ENCODE data around the gene KLHDC4.

Gene KLHDC4

DNA sequence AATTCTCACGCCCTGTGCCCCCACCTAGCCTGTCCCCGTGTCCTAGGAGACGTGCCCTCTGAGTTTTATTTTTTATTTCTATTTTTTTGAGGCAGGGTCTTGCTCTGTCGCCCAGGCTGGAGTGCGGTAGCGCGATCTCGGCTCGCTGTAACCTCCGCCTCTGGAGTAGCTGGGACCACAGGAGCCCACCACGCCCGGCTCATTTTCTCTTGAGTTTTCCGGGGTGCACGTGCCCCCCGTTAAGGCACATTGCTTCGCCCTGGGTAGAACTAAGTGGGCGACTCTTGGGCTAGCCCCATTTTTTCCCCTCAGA, 655 bp upstream of the KLHDC4 start:
- no peak for TF ChIP-seq POLR2A (IDR thresholded peaks at IDR 0.05; ENCODE audit: low read depth, low read length)
- DNase-seq (ENCODE audit: insufficient read length, low spot score) (no peak), FAIRE-seq (no peak)

DNA sequence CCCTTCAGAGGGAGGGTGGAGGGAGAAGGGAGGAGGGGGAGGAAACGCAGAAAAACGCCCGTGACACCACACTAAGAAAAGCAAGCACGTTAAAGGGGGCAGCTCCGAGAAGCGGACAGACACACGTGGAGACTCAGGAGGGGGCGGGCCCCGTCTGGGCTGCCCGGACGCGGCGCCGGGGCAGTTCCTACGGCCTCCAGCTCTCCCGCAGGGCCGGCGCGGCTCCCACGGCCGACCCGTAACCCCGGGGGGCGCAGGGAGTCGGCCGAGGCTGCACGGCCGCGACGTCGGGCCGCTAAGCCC, 362 bp downstream of the KLHDC4 start:
- TF ChIP-seq POLR2A (IDR thresholded peaks at IDR 0.05; ENCODE audit: low read depth, low read length): no peak
- FAIRE-seq (no peak), DNase-seq (ENCODE audit: insufficient read length, low spot score) (peak; percentile 35)

DNA sequence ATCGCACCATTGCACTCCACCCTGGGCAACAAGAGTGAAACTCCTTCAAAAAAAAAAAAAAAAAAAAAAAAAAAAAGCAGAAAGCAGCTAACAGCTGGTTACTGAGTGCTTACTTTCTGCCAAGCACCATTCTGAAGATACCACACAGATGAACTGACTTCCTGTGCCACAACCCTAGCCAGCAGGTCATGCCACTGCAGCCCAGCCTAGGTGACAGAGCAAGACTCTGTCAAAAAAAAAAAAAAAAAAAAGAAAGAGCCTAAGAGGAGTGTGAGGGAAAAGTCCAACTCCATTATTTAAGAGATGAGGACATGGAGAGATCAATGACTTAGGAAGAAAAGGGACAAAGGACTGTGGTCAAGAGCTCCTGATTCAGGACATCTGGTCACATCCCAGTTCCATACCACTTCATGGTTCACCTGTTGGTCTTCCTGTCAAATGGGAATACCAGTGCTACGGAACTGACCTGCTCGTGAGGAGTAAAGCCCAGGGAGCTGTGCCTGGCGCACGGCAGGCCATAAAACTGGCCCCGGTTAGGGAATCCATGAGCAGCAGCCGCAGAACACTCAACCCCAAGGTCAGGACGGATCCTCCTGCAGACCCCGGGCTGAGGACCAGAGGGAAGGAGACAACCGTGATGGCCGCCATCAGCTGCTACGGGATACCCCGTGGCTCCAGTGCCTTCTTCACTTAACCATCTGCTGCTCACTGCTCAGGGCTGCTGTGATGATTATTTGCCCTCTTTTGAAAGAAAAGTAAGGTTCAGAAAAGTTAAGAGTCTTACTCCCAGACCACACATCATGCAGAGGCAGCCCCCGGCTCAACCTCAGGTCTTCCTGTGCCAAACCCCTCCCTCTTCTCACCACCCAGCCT, 950 bp downstream of the KLHDC4 start:
- DNase-seq (ENCODE audit: insufficient read length, low spot score) (no peak), FAIRE-seq (no peak)
- no peak for TF ChIP-seq POLR2A (IDR thresholded peaks at IDR 0.05; ENCODE audit: low read depth, low read length)

DNA sequence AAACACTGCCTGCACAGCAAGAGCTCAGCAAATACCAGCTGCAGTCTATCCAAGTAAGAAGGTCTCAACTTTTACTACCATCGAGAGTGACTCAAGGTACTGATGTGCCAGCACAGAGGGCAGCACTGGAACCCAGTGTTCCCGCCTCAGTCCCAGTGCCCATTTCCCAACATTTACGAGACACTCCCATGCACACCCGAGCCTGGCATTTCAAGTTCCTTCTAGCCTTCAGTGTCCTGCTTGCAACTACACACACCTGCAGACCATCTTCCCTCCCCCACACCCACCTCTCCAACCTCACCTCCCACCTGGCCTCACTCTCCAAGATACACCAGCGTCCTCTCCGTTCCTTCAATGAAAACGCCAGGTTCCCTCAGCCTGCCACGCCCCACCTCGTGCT, 3.2 kb downstream of the KLHDC4 start:
- no peak for DNase-seq (ENCODE audit: insufficient read length, low spot score)
- no peak for FAIRE-seq
- TF ChIP-seq POLR2A (IDR thresholded peaks at IDR 0.05; ENCODE audit: low read depth, low read length): no peak

DNA sequence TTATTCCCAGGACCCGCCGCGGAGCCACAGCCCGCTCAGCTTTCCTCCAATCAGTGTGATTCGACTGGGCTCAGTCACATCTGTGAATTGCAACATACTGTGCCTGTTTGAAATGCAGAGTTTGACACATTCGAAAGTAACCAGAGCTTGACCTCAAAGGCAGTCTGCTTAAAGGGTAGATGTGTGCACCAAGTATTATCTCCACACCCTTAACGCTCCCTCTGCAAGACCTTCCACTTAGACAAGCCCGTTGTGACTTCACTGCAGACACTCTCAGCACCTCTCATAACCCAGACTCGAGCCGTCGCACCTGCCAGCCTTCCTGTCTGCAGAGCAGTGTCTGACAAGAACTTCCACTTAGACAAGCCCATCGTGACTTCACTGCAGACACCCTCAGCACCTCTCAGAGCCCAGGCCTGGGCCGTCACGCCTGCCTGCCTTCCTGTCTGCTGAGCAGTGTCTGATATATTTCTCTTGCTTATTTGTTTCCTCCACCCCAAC, 3.7 kb downstream of the KLHDC4 start:
- FAIRE-seq: no peak

DNA sequence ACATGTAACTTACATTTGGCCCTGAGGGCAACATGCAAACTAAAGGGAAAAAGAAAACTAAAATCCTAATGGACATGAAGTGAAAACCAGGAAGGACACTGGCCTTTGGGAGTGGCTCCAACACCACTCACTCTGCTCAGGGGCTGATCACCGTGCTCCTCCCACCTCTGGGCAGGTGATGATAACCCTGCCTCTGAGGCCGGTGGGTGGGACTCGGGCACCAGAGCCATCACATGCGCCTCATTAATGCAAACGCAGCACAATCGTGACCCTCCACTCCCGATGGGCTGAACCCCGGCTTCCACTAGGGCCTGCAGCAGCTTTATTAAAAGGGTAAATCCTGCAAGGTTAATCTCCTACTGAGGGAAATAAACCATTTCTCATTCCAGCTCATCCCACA, 4.7 kb downstream of the KLHDC4 start:
- DNase-seq (ENCODE audit: insufficient read length, low spot score) (no peak), FAIRE-seq (no peak)
- no peak for TF ChIP-seq POLR2A (IDR thresholded peaks at IDR 0.05; ENCODE audit: low read depth, low read length)

More for the DNA sequence above, 3.7 kb downstream of the KLHDC4 start:
- no peak for DNase-seq (ENCODE audit: insufficient read length, low spot score)
- TF ChIP-seq POLR2A (IDR thresholded peaks at IDR 0.05; ENCODE audit: low read depth, low read length): no peak

DNA sequence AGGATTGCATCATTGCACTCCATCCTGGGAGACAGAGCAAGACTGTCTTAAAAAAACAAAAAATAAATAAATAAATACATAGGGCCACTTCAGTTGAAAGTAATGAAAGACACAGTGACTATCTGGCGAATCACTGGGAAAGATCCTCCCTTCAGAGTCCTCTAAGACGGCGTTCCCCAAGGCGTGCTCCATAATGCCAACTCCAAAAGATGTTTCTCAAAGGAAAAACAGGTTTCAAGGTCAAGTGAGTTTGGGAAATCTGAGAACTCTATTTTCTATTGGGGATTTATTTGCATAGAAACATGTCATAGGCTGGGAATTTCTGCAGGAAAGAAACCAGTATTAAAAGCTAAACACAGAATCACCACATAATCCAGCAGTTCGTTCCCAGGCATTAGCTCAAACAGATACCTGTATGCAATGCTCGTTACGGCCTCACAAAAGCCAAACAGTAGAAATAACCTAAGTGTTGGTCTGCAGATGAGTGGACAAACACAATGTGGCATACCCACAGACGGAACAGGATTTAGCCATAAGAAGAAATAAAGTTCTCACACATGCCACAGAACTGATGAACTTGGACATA, 7.9 kb downstream of the KLHDC4 start:
- TF ChIP-seq POLR2A (IDR thresholded peaks at IDR 0.05; ENCODE audit: low read depth, low read length): no peak

DNA sequence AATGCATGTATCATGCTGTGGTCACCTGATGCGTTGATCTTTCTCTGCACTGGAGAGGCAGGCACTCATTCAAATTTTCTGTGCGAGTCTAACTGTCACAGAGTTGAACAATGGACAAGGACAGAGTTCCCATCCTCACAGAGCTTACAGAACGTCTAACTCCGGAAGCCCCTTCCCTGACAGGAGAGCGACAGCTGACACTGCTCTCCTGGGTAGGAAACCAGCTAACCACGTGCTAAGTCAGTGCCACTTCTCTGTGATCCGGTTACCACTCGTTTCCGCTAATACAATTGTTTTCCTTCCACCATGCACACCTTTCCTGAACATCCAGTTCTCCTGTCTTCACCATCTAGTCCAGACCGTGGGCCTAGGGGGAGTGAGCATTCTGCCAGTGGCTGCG, 11.3 kb downstream of the KLHDC4 start:
- FAIRE-seq (no peak), DNase-seq (ENCODE audit: insufficient read length, low spot score) (no peak)

More for the DNA sequence above, 7.9 kb downstream of the KLHDC4 start:
- DNase-seq (ENCODE audit: insufficient read length, low spot score) (no peak), FAIRE-seq (no peak)

DNA sequence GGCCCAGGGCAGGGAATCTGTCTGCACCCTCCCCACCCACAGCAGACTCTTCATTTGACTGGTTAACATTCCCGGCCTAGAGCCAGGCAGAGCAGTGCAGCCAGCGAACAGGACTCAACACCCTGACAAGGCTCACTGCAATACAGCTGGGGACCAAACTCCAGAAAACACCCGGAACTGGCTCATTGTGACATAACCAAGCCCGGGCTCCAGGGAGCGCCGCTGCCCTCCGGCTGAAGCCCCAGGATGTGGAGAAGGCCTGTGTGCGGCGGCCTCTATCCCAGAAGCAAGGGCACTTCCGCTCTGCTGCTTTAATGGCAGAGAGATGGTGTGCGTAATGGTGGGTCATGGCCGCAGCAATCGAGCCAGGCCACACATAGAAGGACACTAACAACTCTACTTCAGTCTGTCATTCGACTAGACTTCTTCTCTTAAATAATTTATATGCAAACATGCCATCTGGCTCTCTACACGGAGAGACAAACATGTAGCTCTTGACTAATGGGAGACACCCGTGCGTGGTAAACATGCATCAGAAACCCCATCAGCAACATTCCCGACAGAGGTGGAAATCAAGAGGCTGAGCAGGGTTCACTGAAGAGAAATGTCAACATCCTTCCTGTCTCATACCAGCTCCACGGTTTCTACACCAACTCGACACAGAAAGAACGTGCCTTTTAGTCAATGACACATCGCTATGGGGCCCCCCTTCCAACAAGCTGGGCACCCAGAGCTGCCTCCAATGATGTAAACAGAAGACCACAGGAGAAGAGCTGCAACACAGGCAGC, 18.0 kb downstream of the KLHDC4 start:
- no peak for DNase-seq (ENCODE audit: insufficient read length, low spot score)
- TF ChIP-seq POLR2A (IDR thresholded peaks at IDR 0.05; ENCODE audit: low read depth, low read length): no peak
- FAIRE-seq: no peak

More for the DNA sequence above, 11.3 kb downstream of the KLHDC4 start:
- TF ChIP-seq POLR2A (IDR thresholded peaks at IDR 0.05; ENCODE audit: low read depth, low read length): no peak

DNA sequence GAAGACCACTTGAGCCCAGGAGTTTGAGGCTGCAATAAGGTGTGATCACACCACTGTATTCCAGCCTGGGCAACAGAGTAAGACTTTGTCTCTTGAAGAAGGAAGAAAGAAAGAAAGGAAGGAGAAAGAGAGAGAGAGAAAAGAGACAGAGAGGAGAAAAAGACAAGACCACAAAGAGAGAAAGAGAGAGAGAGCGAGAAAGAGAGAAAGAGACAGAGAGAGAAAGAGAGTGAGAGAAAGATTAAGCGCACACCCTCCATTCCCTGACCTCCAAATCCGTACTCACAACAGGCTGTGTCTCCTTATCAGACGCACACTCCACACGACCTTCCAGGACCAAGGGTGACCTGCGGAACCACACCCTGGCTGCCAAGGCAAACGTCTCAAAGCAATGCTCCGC, 19.6 kb downstream of the KLHDC4 start:
- FAIRE-seq (no peak), DNase-seq (ENCODE audit: insufficient read length, low spot score) (no peak)
- TF ChIP-seq POLR2A (IDR thresholded peaks at IDR 0.05; ENCODE audit: low read depth, low read length): no peak

DNA sequence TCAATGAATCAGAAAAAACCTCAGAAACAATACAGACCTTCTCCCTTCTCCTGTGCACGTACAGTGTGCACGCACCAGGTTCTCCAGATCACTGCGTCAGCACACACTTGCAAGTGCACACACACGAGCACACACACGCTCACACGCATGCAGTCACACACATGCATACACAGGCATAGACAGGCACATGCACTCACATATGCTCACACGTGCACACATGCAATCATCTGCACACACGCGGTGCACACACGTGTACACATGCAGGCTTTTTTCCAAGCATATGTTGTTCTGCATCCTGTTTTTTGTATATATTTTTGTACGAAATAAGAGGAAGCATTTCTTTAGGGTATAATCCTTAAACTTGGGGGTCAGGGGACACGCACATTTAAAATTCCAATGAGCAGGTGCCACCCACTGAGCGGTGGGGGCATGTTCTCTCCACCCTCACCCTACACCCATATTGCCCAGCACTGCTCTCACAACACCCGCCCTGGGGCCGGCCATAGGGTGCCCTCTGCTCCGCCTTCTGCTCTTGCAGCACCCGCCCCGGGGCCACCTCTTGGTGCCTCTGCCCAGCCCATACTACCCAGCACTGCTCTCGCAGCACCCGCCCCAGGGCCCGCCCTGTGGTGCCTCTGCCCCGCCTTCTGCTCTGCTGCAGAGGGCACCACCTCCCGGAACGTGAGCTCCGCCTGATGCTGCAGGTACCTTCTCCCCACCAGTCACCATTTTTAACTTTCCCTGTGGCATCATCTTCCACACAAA, 20.9 kb downstream of the KLHDC4 start:
- DNase-seq (ENCODE audit: insufficient read length, low spot score) (peak; percentile 51), FAIRE-seq (no peak)
- TF ChIP-seq POLR2A (IDR thresholded peaks at IDR 0.05; ENCODE audit: low read depth, low read length): no peak

DNA sequence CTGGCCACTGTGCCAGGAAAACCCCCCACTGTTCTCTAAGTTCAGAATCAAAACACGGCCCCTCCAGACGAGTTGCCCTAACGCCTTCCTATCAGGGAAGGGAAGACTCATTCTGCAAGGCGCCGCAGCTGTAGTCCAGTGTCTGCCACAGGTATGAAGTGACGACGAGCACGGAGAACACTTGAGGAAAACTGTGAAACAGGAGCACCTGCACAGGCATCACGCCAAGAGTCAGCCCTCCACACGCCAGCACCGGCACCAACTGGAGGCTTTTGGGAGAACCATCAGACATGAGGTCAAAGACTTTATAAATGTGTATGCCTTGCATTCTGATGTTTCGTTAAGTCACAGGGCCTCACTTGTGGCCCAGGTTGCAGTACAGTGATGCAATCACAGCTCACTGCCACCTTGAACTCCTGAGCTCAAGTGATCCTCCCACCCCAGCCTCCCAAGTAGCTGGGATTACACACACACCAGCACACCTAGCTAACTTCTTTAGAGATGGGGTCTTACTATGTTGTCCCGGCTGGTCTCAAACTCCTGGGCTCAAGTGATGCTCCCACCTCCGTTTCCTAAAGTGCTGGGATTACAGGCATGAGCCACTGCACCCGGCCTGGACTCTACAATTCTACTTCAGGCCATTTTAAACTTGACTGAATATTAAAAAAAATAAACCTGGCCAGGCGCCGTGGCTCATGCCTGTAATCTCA, 22.9 kb downstream of the KLHDC4 start:
- DNase-seq (ENCODE audit: insufficient read length, low spot score): no peak
- no peak for FAIRE-seq
- no peak for TF ChIP-seq POLR2A (IDR thresholded peaks at IDR 0.05; ENCODE audit: low read depth, low read length)

DNA sequence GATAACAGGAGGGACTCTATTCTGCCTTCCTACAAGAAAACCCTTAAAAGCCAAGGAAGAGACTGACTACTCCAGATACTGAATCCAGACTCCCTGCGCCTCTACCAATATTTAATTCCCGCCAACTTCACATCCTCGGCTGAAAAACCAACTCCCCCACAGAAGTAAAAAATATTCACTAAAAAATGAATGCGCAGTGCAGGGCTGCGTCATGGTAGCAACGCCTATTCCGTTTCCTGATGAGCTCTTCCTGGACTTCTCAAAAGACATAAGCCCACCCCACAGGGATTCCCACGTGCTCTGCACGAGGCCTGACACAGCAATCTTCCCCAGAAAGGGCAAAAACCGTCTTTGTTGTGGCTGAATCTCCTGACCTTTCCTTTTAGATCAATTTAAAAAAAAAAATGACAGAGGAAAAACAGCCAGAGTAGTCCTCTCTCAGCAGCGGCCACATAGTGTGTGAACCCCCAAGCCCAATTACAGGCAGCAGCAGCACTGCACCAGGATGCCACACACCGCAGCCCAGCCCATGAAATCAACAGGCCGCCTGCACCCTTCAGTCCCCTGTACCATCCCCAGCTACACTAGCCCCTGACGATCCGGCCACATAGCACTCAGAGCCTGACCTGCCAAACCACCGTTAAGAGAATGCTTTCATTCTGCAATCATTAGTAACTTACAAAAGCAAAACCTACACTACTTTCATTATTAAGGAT, 23.9 kb downstream of the KLHDC4 start:
- DNase-seq (ENCODE audit: insufficient read length, low spot score) (no peak), FAIRE-seq (no peak)
- TF ChIP-seq POLR2A (IDR thresholded peaks at IDR 0.05; ENCODE audit: low read depth, low read length): no peak
